C4-2B (cell line): ENCODE measurements around the gene SPON1.

Source experiments
- CTCF ChIP-seq: fragments of 450-650 bp; conservative IDR thresholded peaks from 2 replicates; pipeline ENCODE4 v1.5.1; 2017; ENCODE audit warnings: mild to moderate bottlenecking
- ZFX ChIP-seq: fragments of 450-650 bp; IDR thresholded peaks from 2 replicates; pipeline ENCODE4 v1.6.1; 2017

GRCh38 chr11:13926981-13927380, 35.5 kb upstream of the SPON1 start:
- TF ChIP-seq CTCF, result no peak
- no peak for TF ChIP-seq ZFX
